ENCODE results near the gene MEGF6.

Gene MEGF6

GRCh38 chr1:3606779-3607702 lies 4.3 kb downstream of the MEGF6 start:
- DNase-seq = no peak

DNA sequence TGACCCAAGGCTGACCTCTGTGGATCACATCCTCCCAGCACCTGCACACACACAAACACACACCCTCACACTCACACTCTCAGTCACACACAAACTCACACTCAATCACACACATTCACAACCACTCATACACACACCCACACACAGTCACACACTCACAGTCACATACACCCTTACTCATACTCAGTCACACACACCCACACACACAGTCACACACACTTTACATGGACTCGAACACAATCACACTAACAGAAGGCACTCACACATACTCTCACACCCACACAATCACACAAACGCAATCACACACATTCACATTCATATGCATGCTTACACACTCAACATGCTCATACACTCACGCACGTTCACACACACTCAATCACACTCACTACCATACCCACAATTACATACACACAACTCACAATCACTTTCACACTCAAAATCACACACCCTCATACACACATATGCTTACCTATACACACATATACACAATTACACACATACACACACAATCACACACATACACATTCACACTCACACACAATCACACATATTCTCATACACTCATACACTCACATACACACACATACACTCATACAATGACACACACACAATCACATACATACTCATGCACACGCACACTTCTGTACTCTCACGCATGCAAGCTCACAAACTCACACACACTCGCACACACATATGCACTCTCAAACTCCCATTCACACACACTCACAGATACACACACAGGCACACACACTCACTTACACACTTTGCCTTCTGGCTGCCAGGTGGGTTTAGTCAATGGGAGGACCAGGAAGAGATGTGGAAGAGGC lies 6.1 kb downstream of the MEGF6 start:
- DNase-seq = no peak

DNA sequence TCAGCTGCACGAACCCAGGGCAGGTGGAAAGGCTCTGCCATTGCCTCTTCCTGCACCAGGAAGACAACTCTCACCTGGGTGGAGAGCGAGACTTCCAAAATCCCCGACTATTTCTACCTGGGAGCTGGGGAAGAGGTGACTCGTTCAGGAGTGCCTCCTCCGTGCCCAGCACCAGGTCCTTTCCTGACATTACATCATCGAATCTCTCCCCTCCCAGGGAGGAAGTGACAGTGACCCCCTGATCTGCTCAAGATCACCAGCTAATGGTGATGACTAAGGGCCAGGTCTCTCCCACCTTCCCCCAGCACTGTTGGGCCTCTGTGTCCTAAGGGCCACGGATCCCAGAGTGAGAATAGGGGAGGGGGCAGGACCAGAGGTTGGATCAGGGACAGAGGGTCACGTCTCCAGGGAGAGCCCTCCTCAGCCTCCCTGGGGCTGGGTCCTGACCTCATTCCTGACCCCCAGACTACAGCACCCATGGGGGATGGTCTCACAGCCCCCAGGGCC lies 6.8 kb downstream of the MEGF6 start:
- no peak for DNase-seq

- DNase-seq = no peak
Observed at GRCh38 chr1:3603571-3604467, 7.5 kb downstream of the MEGF6 start.

DNA sequence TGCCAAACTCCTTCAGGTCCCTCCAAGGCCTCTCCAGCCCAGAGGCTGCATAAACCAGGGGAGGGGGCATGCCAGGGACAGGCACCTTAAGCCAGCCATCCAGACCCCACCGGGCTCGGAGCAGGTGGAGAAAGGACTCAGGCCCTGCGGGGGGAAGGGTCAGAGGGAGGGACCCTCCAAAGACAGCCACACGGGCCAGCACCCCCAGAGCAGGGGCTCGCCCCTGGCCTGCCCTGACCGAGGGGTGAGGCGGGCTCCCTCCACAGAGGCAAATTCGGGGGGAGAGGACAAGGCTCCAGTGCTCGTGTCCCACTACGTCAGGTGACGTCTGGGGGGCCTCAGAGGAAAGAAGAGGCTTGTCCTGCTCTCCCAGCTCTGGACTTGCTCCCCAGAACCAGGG lies 8.2 kb downstream of the MEGF6 start:
- DNase-seq = no peak

- DNase-seq = no peak
Observed at GRCh38 chr1:3602375-3602774, 8.9 kb downstream of the MEGF6 start.

DNA sequence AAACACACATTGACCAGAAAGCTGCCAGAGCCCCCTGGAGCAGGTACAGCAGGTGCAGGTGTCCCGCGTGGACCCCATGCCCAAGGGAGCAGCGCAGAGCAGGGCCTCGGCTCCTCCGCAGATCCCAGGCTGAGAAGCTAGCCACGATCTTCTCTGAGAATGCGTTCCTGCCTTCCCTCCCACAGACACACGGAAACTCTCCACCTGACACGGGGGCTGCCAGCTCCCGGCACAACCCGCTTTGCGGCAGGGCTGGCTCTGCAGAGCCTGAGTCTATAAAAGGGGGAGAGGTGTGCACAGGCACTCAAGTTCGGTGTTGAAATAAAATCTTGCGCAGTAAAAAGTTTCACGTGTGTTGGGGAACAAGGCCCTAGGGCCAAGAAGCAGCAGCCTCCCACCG lies 9.6 kb downstream of the MEGF6 start:
- no peak for DNase-seq

DNA sequence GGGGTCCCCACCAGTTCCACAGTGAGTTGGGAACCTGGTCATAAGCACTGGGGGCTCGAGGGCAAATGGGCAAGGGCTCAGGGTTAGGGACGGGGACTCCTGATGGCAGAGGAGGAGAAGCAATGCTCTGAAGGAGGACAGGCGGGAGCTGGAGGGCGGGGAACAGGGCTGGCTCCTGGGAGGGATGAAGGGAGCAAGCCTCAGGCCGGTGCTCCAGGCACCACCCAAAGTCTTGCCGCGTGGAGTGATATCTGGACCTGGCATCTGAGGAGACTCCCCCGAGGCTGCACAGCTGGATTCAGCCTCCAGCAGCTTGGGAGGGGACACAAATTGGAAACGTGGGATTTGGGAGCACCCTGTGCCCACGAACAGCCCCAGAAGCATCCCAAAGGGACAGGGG lies 11.0 kb downstream of the MEGF6 start:
- no peak for DNase-seq

DNA sequence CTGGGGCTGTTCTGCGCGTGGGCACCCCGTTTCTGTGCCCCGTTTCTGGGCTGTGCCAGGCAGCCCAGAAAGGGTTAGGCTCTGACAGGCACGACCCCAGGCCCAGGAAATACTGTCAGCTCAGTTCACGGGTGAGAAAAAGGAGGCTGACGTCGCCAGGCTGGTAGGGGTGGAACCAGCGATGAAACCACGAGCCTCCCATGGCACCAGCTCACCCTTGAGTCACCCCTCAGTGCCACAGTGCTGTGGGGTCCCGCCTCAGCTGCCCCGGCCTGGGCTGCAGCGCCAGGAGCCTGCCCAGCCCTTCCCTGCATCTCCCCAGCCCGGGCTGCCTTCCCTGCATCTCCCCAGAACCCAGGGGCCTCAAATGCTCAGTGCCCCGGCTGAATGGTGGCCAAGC lies 11.5 kb downstream of the MEGF6 start:
- no peak for DNase-seq

GRCh38 chr1:3599286-3599811 lies 12.0 kb downstream of the MEGF6 start:
- DNase-seq = no peak

- DNase-seq = no peak
Observed at GRCh38 chr1:3598522-3599285, 12.6 kb downstream of the MEGF6 start.

- no peak for DNase-seq
Observed at GRCh38 chr1:3598051-3598491, 13.2 kb downstream of the MEGF6 start.

- DNase-seq = no peak
Observed at GRCh38 chr1:3597599-3597964, 13.7 kb downstream of the MEGF6 start.

GRCh38 chr1:3596663-3597598 lies 14.4 kb downstream of the MEGF6 start:
- DNase-seq = no peak

- no peak for DNase-seq
Observed at GRCh38 chr1:3595949-3596348, 15.4 kb downstream of the MEGF6 start.

DNA sequence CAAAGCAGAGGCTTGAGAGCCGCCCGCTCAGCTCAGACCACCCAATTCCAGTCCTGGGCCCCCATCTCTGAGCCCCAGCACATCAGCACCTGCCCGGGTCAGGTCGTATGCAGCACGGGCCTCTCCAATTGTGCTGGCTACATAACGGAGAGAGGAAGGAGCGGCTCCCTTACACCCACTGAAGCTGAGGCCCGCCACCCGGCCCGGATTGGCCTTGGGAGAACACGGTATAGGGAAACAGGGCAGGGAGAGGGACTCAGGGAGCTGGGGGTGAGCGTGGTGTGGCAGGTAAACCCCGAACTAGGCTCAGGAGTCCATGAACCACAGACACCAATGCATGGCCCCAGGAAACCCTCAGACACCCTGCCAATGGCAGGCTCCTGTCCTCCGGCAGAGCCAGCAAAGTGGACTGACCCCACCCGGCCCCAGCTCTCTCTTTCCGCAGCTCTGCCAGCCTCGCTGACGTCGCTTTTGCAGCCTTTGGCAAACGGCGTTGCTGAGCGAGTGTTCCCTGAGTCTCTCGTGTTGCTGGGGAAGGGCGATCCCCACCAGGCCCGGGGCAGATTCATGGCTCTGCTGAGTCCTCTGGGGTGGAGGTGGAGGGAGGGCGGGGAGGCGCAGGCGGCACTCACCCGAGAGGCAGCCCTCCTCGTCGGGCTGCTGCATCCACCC lies 16.5 kb downstream of the MEGF6 start:
- DNase-seq = no peak

DNA sequence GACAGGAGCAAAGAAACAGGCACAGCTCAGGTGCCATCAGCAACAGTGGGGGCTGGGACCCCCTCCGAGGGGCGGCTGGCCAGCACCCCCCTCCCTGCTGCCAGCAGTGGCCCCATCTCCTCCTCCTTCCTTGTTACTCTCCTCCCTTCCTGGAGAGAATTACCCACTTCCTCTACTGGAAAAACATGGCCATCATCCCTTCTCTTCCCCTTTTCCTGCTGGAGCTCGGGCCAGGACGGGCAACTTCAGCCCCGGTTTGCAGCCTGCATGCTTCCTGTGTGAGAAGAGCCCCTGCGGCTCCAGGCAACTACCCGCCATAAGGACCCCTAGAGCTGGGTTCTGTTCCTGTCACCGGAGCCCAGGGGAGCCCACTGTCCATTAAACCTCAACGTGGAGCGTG lies 17.6 kb downstream of the MEGF6 start:
- DNase-seq = no peak

DNA sequence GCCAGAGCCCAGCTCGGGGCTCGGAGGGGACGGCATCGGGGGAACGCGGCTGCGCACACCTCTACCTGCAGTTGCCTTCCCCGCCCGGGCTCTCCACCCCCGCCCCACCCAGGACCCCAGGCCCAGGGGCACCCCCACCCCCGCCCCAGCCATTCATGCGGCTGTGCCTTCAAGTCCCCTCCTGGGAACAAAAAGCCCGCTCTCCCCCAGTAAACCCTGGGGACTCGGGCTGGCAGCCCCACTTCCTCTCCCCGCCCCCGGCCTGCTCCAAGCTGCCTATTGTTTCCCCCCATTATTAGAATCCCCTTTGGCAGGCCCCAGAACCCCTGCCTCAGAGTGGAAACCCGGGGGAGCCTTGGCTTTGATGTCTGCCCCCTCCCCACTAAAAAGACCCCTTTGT lies 18.0 kb downstream of the MEGF6 start:
- DNase-seq = no peak

DNA sequence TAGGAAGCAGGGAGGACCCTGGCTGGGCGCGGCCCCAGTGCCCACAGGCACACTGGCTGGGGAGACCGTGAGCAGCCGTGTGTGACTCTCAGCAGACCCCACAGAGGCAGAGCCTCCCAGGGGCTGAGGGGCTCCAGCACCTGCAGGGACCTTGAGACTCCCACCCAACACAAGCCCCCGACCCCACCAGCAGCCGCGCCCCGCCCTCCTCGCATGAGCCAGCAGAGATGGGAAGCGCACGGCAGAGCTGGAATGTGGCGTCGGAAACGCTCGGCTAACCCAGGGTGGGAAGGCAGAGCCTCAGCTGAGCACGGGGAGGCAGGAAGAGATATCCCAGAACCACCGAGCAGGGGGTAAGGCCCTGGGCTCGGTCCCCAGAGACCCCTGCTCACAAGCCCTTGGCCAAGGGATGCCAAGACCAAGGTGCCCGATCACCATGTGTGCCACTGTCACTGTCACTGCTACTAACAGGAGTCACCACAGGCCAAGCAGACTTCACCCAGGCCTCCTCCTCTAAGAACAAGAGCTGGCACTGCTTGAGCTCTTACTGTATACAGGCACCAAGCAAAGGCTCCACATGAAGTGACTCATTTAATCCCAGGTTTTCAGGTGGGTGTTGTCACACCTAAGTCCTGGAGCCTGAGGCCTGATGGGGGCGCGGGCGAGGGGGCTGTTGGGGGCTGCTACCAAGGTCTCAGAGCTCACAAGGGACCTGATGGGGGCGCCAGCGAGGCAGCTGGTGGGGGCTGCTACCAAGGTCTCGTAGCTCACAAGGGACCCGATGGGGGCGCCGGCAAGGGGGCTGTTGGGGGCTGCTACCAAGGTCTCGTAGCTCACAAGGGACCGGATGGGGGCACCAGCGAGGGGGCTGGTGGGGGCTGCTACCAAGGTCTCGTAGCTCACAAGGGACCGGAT lies 20.1 kb downstream of the MEGF6 start:
- no peak for DNase-seq

All from stimulated activated CD4-positive, alpha-beta T cell treated with anti-CD3 and anti-CD28 coated beads, Interleukin-1b, Interleukin-23, amount 100 ng/mL, for 48 hours (primary cell).